Heart right ventricle (tissue), 16 donors: ENCODE results near the gene SUFU. TPM values are rescaled to one million over a fixed set of nuclear protein-coding genes. Genes with fewer than 3 reads are reported as not detected.

Experiments
- ATAC-seq, 8 donors: fragments of 200-7000 bp; cut with Tn5 transposase; one replicate each; pipeline ENCODE4 v1.9.1; 2020; ENCODE audit warnings: mild to moderate bottlenecking in 8 of 8, moderate library complexity in 8 of 8, moderate number of reproducible peaks in 1 of 8
- DNase-seq, 2 donors: peaks; one replicate each; pipeline ENCODE4 v3.0.0-alpha.2; 2020
- H3K27ac ChIP-seq, 10 donors: fragments of 200-600 bp; sonication (generic) in 2 of 10; one replicate each; pipeline versions ENCODE4 v1.5.0 to v1.8.0; 2020 to 2022; ENCODE audit warnings: mild to moderate bottlenecking in 3 of 10
- H3K27me3 ChIP-seq, 7 donors: fragments of 200-600 bp; one replicate each; pipeline ENCODE4 v1.8.0; 2021 to 2022; ENCODE audit warnings: mild to moderate bottlenecking in 2 of 7
- H3K36me3 ChIP-seq, 9 donors: fragments of 200-600 bp; sonication (generic) in 1 of 9; one replicate each; pipeline versions ENCODE4 v1.5.0 to v1.8.0; 2020 to 2022; ENCODE audit warnings: mild to moderate bottlenecking in 2 of 9
- H3K4me1 ChIP-seq, 9 donors: fragments of 200-600 bp; sonication (generic) in 1 of 9; one replicate each; pipeline versions ENCODE4 v1.5.0 to v1.8.0; 2020 to 2022; ENCODE audit warnings: mild to moderate bottlenecking in 4 of 9
- H3K4me3 ChIP-seq, 10 donors: fragments of 200-600 bp; sonication (generic) in 2 of 10; one replicate each; pipeline versions ENCODE4 v1.5.0 to v1.8.0; 2020 to 2022; ENCODE audit warnings: mild to moderate bottlenecking in 7 of 10, moderate library complexity in 2 of 10
- H3K9me3 ChIP-seq, 11 donors: fragments of 200-600 bp in 10 of 11; sonication (generic) in 2 of 11; one replicate each; pipeline versions ENCODE4 v1.5.0 to v1.8.0; 2013 to 2022; ENCODE audit warnings: mild to moderate bottlenecking in 2 of 11, control low read depth in 1 of 11, moderate library complexity in 1 of 11
- WGBS, 2 donors: extraction: QIAGEN DNeasy Blood & Tissue Kit; methylation state at CpG; one replicate each; pipeline ENCODE4 v1.1.7; 2013; ENCODE audit warnings: inconsistent platforms in 1 of 2; 5-methylcytosine and 5-hydroxymethylcytosine counted together
- intact Hi-C, 10 donors: fragments of 100-400 bp; cut with DNase I; formaldehyde crosslinking; loops; one replicate each; pipeline versions ENCODE4 v1.11.1 to v1.14.2; 2022
- polyA plus RNA-seq, 2 donors: library from polyadenylated mRNA; stranded (reverse); fragments of 200-250 nt; gene quantifications; one replicate each; pipeline ENCODE4 v1.2.3, GENCODE V29; 2013
- total RNA-seq, 10 donors: library from RNA; stranded (reverse); fragmentation: NEBNext Ultra II Directional in 3 of 10; extraction: Animal tissue kit (Norgen Biotek cat#: 25700) in 3 of 10; gene quantifications; one replicate each; pipeline versions ENCODE4 v1.2.1 to v1.2.4, GENCODE V29; 2021 to 2023
- TF ChIP-seq, protein P1 (sequence below), 9 donors: fragments of 200-600 bp; sonication (generic) in 2 of 9; IDR thresholded peaks; one replicate each; pipeline versions ENCODE4 v1.5.0 to v1.8.0; 2021 to 2022; ENCODE audit warnings: antibody characterized with exemption in 9 of 9, mild to moderate bottlenecking in 5 of 9, moderate library complexity in 1 of 9
- donor health status: Arrhythmogenic right ventricular cardiomyopathy.
- donor health status: ischemic (EF 13 %, LVEDD 7.1; RV severe dilation, severe dysfunction).
- donor health status: healthy with polysubstance abuse.
- donor health status: DM: no; HTN: yes; CAD: no.
- donor health status: DM: no; HTN: no; CAD: no.
- donor health status: ischemic (EF 25% LVEDD 6.9; RV normal size, moderate dysfunction).
- donor health status: ischemic (EF 25% LVEDD 5.7; RV mildly dilated, moderate dysfunction).
- donor health status: healthy.
- donor health status: DM: yes; HTN: yes; CAD: no.
- donor health status: Ischemic cardiomyopathy.
- donor health status: ischemic (EF 35%, LVEDD 5.7; RV mildly dilated, moderate dysfunction).
- donor health status: nonischemic (EF 11% LVEDD 7.7; RV severe dilation, severe dysfunction).
- donor health status: DM: yes; HTN: yes; CAD: no.
- donor health status: PGD.
- donor health status: ischemic (EF 29% LVEDD 5.4; RV normal size, mild dysfunction).
- donor health status: nonischemic (EF 23%, LVEDD 6.1; RV moderate dilation, normal function).

Gene SUFU
- total and polyA plus RNA-seq, 12 donors, result 3.3 to 10.1 (median 7.2) TPM

DNA sequence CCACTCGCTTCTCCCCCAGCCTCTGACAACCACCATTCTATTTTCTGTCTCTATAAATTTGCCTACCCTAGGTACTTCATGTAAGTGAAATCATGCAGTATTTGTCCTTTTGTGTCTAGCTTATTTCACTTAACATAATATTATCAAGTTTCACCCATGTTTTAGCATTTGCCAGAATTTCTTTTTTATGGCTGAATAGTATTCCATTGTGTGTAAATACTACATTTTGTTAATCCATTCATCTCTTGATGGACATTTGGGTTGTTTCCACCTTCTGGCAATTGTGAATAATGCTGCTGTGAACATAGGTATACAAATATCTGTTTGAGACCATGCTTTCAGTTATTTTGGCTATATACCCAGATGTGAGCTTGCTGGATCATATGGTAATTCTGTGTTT, 83.1 kb downstream of the SUFU start:
- Histone ChIP-seq H3K27ac (no peak overlapping the region), H3K27me3 (no peaks in the 10 kb centered on the region), H3K36me3 (no peaks in the 10 kb centered on the region), H3K9me3 (no peaks in the 10 kb centered on the region), H3K4me1 (peaks cover 0 to 13% (median 8%) of the 10 kb centered on the region in 9 donors), H3K4me3 (no peak overlapping the region)
- TF ChIP-seq, protein P1, sequence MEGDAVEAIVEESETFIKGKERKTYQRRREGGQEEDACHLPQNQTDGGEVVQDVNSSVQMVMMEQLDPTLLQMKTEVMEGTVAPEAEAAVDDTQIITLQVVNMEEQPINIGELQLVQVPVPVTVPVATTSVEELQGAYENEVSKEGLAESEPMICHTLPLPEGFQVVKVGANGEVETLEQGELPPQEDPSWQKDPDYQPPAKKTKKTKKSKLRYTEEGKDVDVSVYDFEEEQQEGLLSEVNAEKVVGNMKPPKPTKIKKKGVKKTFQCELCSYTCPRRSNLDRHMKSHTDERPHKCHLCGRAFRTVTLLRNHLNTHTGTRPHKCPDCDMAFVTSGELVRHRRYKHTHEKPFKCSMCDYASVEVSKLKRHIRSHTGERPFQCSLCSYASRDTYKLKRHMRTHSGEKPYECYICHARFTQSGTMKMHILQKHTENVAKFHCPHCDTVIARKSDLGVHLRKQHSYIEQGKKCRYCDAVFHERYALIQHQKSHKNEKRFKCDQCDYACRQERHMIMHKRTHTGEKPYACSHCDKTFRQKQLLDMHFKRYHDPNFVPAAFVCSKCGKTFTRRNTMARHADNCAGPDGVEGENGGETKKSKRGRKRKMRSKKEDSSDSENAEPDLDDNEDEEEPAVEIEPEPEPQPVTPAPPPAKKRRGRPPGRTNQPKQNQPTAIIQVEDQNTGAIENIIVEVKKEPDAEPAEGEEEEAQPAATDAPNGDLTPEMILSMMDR (IDR thresholded peaks at IDR 0.05), result no peak
- intact Hi-C loops, result loop anchor here in 4 of 10 donors (10.0 kb wide), 4 partner anchors 172 to 422 kb away; partner anchors contain the start of genes NFKB2 (in 1 of the 4) and PSD (in 1 of the 4)
- WGBS, 2 donors, result 98 to 100% methylated on average over 1 of the region's 1 CpG
- DNase-seq (no peak), ATAC-seq (no peak)

DNA sequence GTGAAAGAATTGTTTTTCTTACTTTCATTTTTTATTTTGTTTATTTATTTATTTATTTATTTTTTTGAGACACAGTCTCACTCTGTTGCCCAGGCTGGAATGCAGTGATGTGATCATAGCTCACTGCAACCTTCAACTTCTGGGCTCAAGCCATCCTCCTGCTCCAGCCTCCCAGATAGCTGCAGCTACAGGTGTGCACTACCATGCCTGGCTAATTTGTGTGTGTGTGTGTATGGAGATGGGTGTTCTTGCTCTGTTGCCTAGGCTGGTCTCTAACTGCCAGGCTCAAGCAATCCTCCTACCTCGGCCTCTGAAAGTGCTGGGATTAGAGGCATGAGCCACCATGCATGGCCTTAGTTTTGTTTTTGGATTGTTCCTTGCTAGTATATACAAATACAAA, 85.1 kb downstream of the SUFU start:
- peaks cover 0 to 5% (median under 1%) of the 10 kb centered on the region in 9 donors for H3K36me3 ChIP-seq
- DNase-seq (no peak), ATAC-seq (no peak)
- H3K9me3 ChIP-seq, result no peaks in the 10 kb centered on the region
- H3K4me1 ChIP-seq, result peaks cover 0 to 8% (median 0%) of the 10 kb centered on the region in 9 donors
- H3K27ac ChIP-seq, result no peak overlapping the region
- intact Hi-C loops, result loop anchor here in 4 of 10 donors (10.0 kb wide), 4 partner anchors 174 to 424 kb away; partner anchors contain the start of genes NFKB2 (in 1 of the 4) and PSD (in 1 of the 4)
- 100% methylated on average over 1 of the region's 1 CpG for WGBS, 2 donors
- H3K27me3 ChIP-seq, result no peaks in the 10 kb centered on the region
- no peak overlapping the region for H3K4me3 ChIP-seq
- TF ChIP-seq, protein P1 (IDR thresholded peaks at IDR 0.05), result no peak

DNA sequence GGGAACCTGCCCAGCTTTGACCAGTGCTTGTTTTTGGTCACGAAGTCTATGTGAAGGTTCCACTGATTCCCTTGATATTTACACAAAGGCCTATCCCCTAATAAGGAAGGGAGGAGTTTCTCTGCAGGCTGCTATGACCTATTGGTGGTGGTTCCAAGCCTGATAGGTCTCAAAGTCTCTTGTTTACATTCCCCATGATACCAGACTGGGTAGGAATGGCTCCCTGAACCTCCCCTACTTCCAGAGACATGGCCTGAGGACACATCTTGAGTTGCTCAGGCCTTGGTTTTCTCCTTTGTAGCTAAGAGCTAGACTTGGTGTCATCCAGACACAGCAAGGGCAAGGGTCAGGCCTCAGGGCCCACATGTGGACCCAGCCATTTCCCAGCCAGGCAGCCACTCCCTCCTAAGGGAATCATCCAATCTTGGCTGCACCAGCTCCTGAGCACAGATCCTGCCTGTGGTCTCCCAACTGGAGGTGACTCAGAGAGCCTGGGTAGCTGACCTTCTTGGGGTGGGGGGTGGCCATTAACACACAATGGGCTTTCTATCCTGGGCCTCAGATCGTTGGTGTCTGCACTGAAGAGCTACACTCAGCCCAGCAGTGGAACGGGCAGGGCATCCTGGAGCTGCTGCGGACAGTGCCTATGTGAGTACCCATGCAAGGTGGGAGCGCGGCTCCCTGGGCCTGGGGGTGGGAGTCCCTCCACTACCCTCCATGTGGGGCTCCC, 89.5 kb downstream of the SUFU start:
- no peak for DNase-seq
- Histone ChIP-seq H3K9me3 (no peaks in the 10 kb centered on the region), H3K27me3 (no peaks in the 10 kb centered on the region), H3K36me3 (peaks cover 0 to 47% (median 8%) of the 10 kb centered on the region in 9 donors), H3K4me3 (no peak overlapping the region), H3K27ac (no peak overlapping the region), H3K4me1 (peaks cover 11 to 35% (median 29%) of the 10 kb centered on the region in 9 donors)
- ATAC-seq, result no peak
- intact Hi-C loops, result no loop called here
- 82 to 83% methylated on average over 6 of the region's 6 CpGs for WGBS, 2 donors
- TF ChIP-seq, protein P1 (IDR thresholded peaks at IDR 0.05), result no peak

DNA sequence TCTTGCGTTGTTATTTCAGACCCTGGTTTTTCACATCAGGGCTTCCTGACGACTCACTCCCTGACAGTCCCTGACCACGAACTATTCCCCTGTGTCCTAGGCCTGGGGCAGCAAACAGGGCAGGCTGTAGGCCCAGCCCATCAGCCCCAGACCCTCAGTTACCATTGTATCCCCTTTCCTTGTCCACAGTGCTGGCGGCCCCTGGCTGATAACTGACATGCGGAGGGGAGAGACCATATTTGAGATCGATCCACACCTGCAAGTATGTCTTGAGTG, 90.0 kb downstream of the SUFU start:
- no peaks in the 10 kb centered on the region for H3K27me3 ChIP-seq
- no peaks in the 10 kb centered on the region for H3K9me3 ChIP-seq
- intact Hi-C loops, result no loop called here
- no peak overlapping the region for H3K27ac ChIP-seq
- peaks cover 0 to 52% (median 8%) of the 10 kb centered on the region in 9 donors for H3K36me3 ChIP-seq
- ATAC-seq, result no peak
- TF ChIP-seq, protein P1 (IDR thresholded peaks at IDR 0.05), result no peak
- peaks cover 11 to 40% (median 34%) of the 10 kb centered on the region in 9 donors for H3K4me1 ChIP-seq
- 83 to 89% methylated on average over 6 of the region's 6 CpGs for WGBS, 2 donors
- H3K4me3 ChIP-seq, result no peak overlapping the region
- no peak for DNase-seq
